B cell (primary cell): ENCODE measurements around the gene CTSD. TPM values are rescaled to one million over a fixed set of nuclear protein-coding genes. Genes with fewer than 3 reads are reported as not detected.

Experiments used
- ATAC-seq: fragments of 200-7000 bp; cut with Tn5 transposase; one replicate; pipeline ENCODE4 v1.10.0; 2021; ENCODE audit warnings: low read depth, mild to moderate bottlenecking, moderate number of reproducible peaks, moderate library complexity
- CTCF ChIA-PET: fragments of 350-600 bp; sonication (Branson Sonifier 250); formaldehyde crosslinking; loops from one replicate; lab custom pipeline; 2021; ENCODE audit warnings: antibody characterized with exemption, inconsistent platforms; lab: Charles Lee
- POLR2A ChIA-PET: fragments of 350-600 bp; sonication (Branson Sonifier 250); formaldehyde crosslinking; loops from one replicate; lab custom pipeline; 2021; ENCODE audit warnings: antibody characterized with exemption; lab: Charles Lee
- DNase-seq: peaks from one replicate; pipeline ENCODE4 v3.0.0; 2013
- H2AFZ ChIP-seq: 2 replicates; pipeline ENCODE4 v1.6.1; 2012; ENCODE audit warnings: mild to moderate bottlenecking, low read depth, low read length; ENCODE audit not compliant: insufficient read depth, poor library complexity, severe bottlenecking
- H3K27ac ChIP-seq, 2 donors: 1 replicate in 1 of 2; 2 replicates in 1 of 2; pipeline ENCODE4 v1.5.1; 2012 to 2013; ENCODE audit warnings: low read length in 2 of 2, mild to moderate bottlenecking in 2 of 2, moderate library complexity in 1 of 2
- H3K27me3 ChIP-seq, 4 experiments: fragments of 200-600 bp in 1 of 4; sonication (generic) in 1 of 4; replicated peaks in 1 of 4; 1 replicate in 2 of 4; 2 replicates in 2 of 4; pipeline versions ENCODE4 v1.6.1 to v1.7.0; 2013 to 2016; ENCODE audit warnings: low read length in 3 of 4, mild to moderate bottlenecking in 2 of 4, mixed read lengths in 1 of 4, moderate library complexity in 1 of 4; ENCODE audit not compliant: insufficient read depth in 4 of 4, control insufficient read depth in 3 of 4; ENCODE audit errors: control extremely low read depth in 1 of 4
- H3K36me3 ChIP-seq, 2 experiments: replicated peaks in 1 of 2; 1 replicate in 1 of 2; 2 replicates in 1 of 2; pipeline versions ENCODE4 v1.6.1 to v1.7.1; 2013; ENCODE audit warnings: low read length in 1 of 2; ENCODE audit not compliant: insufficient read depth in 2 of 2, control insufficient read depth in 1 of 2; ENCODE audit errors: control extremely low read depth in 1 of 2, extremely low read depth in 1 of 2
- H3K4me1 ChIP-seq, 2 donors: fragments of 200-600 bp in 1 of 2; sonication (generic) in 1 of 2; 1 replicate in 1 of 2; 2 replicates in 1 of 2; pipeline versions ENCODE4 v1.5.1 to v1.6.1; 2013 to 2017; ENCODE audit warnings: low read length in 2 of 2; ENCODE audit not compliant: control insufficient read depth in 2 of 2, insufficient read depth in 2 of 2
- H3K4me2 ChIP-seq: replicated peaks from 2 replicates; pipeline ENCODE3; 2012; ENCODE audit warnings: mild to moderate bottlenecking, low read depth, low read length; ENCODE audit not compliant: poor library complexity, severe bottlenecking
- H3K4me3 ChIP-seq, 5 experiments: fragments of 200-600 bp in 1 of 5; sonication (generic) in 1 of 5; 1 replicate in 3 of 5; 2 replicates in 2 of 5; pipeline versions ENCODE4 v1.5.1 to v1.7.0; 2011 to 2016; ENCODE audit warnings: low read length in 4 of 5, mild to moderate bottlenecking in 4 of 5, low read depth in 2 of 5, control low read depth in 1 of 5, moderate library complexity in 1 of 5; ENCODE audit not compliant: insufficient read depth in 1 of 5; ENCODE audit errors: control extremely low read depth in 1 of 5, extremely low read depth in 1 of 5
- H3K79me2 ChIP-seq: fragments of 200-600 bp; sonication (generic); one replicate; pipeline ENCODE4 v1.6.0; 2016; ENCODE audit warnings: low read length; ENCODE audit not compliant: control insufficient read depth, insufficient read depth
- H3K9ac ChIP-seq: fragments of 200-600 bp; sonication (generic); 2 replicates; pipeline ENCODE4 v1.6.1; 2017; ENCODE audit warnings: mild to moderate bottlenecking, low read length, moderate library complexity
- H3K9me3 ChIP-seq, 3 donors: one replicate each; pipeline versions ENCODE4 v1.6.1 to v1.7.1; 2013; ENCODE audit warnings: low read length in 2 of 3; ENCODE audit not compliant: control insufficient read depth in 2 of 3, insufficient read depth in 1 of 3; ENCODE audit errors: control extremely low read depth in 1 of 3
- H4K20me1 ChIP-seq: 2 replicates; pipeline ENCODE4 v1.6.0; 2012; ENCODE audit warnings: mild to moderate bottlenecking, low read length; ENCODE audit not compliant: insufficient read depth, control insufficient read depth, poor library complexity, severe bottlenecking
- H3K27ac Mint-ChIP-seq: one replicate; pipeline ENCODE4 v1.8.0; 2021; ENCODE audit warnings: mixed read lengths
- H3K27me3 Mint-ChIP-seq: one replicate; pipeline ENCODE4 v1.8.0; 2021; ENCODE audit warnings: mixed read lengths
- H3K4me1 Mint-ChIP-seq: one replicate; pipeline ENCODE4 v1.8.0; 2021; ENCODE audit warnings: mixed read lengths
- H3K4me3 Mint-ChIP-seq: one replicate; pipeline ENCODE4 v1.8.0; 2021; ENCODE audit warnings: mixed read lengths
- H3K9me3 Mint-ChIP-seq: one replicate; pipeline ENCODE4 v1.8.0; 2022; ENCODE audit warnings: mixed read lengths; ENCODE audit not compliant: insufficient read depth
- CTCF ChIP-seq: fragments of 200-600 bp; IDR thresholded peaks from one replicate; pipeline ENCODE4 v1.8.0; 2022; ENCODE audit warnings: antibody characterized with exemption, mild to moderate bottlenecking
- EZH2 ChIP-seq: IDR thresholded peaks from 2 replicates; pipeline ENCODE4 v1.6.1; 2012; ENCODE audit warnings: borderline replicate concordance, low read depth, mild to moderate bottlenecking, moderate library complexity, low read length; ENCODE audit not compliant: insufficient read depth, poor library complexity, severe bottlenecking
- WGBS: methylation state at CpG from one replicate; pipeline ENCODE4 v1.1.5; 2013; ENCODE audit warnings: missing lambda C conversion rate; ENCODE audit not compliant: insufficient coverage; 5-methylcytosine and 5-hydroxymethylcytosine counted together
- intact Hi-C: fragments of 100-400 bp; cut with micrococcal nuclease; formaldehyde crosslinking; loops from one replicate; pipeline ENCODE4 v1.10.0; 2022
- polyA plus RNA-seq: library from polyadenylated mRNA; depleted of rRNA; stranded (reverse); fragments of >200 nt; gene quantifications from 2 replicates; pipeline ENCODE4 v1.2.3, GENCODE V29; 2012
- total RNA-seq, 2 donors: library from RNA; stranded (reverse); fragments of 120-200 nt in 1 of 2; gene quantifications; 1 replicate in 1 of 2; 2 replicates in 1 of 2; pipeline versions ENCODE4 v1.2.3 to v1.2.4, GENCODE V29; 2013 to 2022

CTSD gene
- total and polyA plus RNA-seq, 2 donors (not counting 1 experiment from before 2014, with no cell fraction given) = 42.2 to 83.5 TPM

DNA sequence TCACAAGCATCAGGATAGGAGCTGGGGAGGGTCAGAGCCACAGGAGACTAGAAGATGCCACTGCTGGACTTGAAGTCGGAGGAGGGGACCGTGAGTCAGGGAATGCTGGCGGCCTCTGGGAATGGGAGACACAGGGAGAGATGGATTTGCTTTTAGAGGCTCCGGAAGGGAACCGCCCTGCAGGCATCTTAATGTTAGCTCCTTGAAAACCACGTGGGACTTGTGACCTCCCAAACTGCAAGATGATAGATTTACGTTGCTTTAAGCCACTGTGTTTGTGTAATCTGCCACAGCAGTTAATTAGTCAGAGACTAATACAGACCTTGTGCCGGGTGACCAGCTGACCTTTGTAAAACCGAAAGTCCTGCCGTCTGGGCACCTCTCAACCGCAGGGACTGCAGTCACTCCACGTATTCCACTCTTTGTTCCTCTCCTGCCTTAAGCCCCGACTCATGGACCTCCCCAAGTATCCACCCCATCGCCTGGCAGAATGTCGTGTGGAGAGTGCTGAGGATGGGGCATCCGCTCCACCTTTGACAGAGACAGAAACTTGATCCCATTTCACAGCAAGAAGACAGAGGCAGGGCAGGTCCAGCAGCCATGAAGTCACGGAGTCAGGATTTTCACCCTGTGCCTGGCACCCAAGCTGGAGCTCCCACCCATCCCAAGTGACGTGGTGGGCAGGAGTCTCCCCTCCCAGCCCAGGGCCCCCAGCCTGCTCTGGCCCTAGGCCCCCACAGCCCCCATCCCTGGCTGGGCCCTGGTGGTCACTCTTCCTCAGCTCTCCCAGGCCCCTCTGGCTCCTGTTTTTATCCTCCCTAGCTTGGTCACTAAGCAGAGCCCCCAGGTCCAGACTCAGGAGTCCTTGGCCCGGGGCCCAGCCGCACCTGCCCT lies 19.4 kb upstream of the CTSD start:
- intact Hi-C loops = no loop called here
- H3K9me3 Mint-ChIP-seq = no peaks in the 10 kb centered on the region
- peaks cover 15% of the 10 kb centered on the region for H3K4me1 Mint-ChIP-seq
- TF ChIP-seq CTCF = no peak
- no peak for TF ChIP-seq EZH2
- H3K27ac Mint-ChIP-seq = no peak overlapping the region
- H3K9ac ChIP-seq = no peak overlapping the region
- no peak for DNase-seq
- no peaks in the 10 kb centered on the region for H3K79me2 ChIP-seq
- CTCF ChIA-PET = no interaction called here
- H3K4me2 ChIP-seq = no peak overlapping the region
- no peaks in the 10 kb centered on the region for H3K27me3 ChIP-seq
- POLR2A ChIA-PET = no interaction called here
- H3K4me1 ChIP-seq = peaks cover 0 to 10% of the 10 kb centered on the region in 2 donors
- no peak overlapping the region for H3K27ac ChIP-seq
- no peak for ATAC-seq
- H4K20me1 ChIP-seq = no peaks in the 10 kb centered on the region
- H3K27me3 Mint-ChIP-seq = no peaks in the 10 kb centered on the region
- no peak overlapping the region for H3K4me3 Mint-ChIP-seq
- no peak overlapping the region for H3K4me3 ChIP-seq
- 91% methylated on average over 17 of the region's 20 CpGs for WGBS
- H3K36me3 ChIP-seq = no peaks in the 10 kb centered on the region
- no peak overlapping the region for H2AFZ ChIP-seq
- H3K9me3 ChIP-seq = no peaks in the 10 kb centered on the region

DNA sequence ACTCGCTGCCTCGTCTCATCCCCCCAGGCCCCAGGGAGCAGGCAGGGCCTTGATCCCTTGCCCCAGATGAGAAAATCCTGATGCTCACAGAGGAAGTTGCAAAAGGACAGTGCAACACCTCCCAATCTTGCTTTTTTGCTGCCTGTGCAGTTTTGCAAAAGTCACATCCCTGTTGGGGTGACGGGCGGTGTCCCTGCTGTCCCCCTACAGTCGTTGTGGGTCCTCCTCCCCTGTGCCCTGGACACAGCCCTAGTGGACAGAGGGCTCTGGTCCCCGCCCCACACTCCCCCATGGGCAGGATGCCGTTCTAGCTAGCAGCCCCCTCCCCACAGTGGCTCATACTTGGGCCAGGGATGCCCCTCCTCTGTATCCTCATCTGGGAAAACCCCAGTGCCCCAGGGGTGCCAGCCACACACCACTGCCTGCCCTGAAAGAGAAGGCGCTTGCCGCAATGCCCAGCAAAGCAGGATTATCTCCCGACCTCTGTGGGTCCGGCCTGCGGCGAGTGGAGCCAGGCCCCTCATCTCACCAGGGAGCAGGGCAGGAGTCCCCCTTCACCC lies 18.4 kb upstream of the CTSD start:
- intact Hi-C loops = no loop called here
- no peak overlapping the region for H3K4me3 Mint-ChIP-seq
- peaks cover 15% of the 10 kb centered on the region for H3K4me1 Mint-ChIP-seq
- no peak overlapping the region for H2AFZ ChIP-seq
- no peaks in the 10 kb centered on the region for H3K27me3 Mint-ChIP-seq
- DNase-seq = no peak
- no peaks in the 10 kb centered on the region for H4K20me1 ChIP-seq
- 90% methylated on average over 11 of the region's 13 CpGs for WGBS
- no peak overlapping the region for H3K4me2 ChIP-seq
- no peaks in the 10 kb centered on the region for H3K9me3 ChIP-seq
- no peaks in the 10 kb centered on the region for H3K9me3 Mint-ChIP-seq
- no peak for ATAC-seq
- ChIA-PET POLR2A (no interaction called here), CTCF (interaction anchor here (1.1 kb wide), 1 partner anchor 89 kb away, joined by 3 read pairs; no protein-coding TSS in a partner anchor)
- TF ChIP-seq EZH2 (no peak), CTCF (no peak)
- no peaks in the 10 kb centered on the region for H3K36me3 ChIP-seq
- no peak overlapping the region for H3K27ac ChIP-seq
- H3K27ac Mint-ChIP-seq = no peak overlapping the region
- no peaks in the 10 kb centered on the region for H3K79me2 ChIP-seq
- H3K27me3 ChIP-seq = no peaks in the 10 kb centered on the region
- H3K4me1 ChIP-seq = peaks cover 0 to 10% of the 10 kb centered on the region in 2 donors
- H3K4me3 ChIP-seq = no peak overlapping the region
- H3K9ac ChIP-seq = no peak overlapping the region
